Midbrain (tissue), 1 donor: ENCODE measurements around the gene ERBB4.
A peak's percentile ranks its signal among the peaks of the same experiment; 100 is the strongest.

Experiments
- DNase-seq: peaks from one replicate; lab custom pipeline; 2025; lab: John Stamatoyannopoulos, UW

The ERBB4 gene

GRCh38 chr2:211468877-211469663 is 1069.5 kb downstream of the ERBB4 start:
- DNase-seq = no peak

- DNase-seq = no peak
Measured at GRCh38 chr2:211468217-211468616, 1070.4 kb downstream of the ERBB4 start.

GRCh38 chr2:211463397-211463796 is 1075.2 kb downstream of the ERBB4 start:
- no peak for DNase-seq

DNA sequence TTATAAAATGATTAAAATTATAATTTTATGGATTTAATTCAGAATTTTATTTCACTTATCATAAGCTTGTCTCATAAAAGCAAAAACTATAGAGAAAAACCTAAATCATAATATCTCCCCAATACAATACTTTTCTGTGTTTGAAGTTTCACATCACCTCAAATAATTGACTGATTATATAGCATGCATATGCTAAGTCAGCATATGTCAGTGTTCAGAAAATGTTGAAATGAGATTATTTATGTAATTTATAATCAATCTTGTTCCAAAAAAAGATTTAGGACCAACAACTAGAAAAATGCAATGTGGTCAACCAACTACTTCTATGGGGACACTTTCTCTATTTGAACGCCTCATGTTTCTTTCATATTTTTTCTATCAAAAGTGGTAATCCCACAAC is 1079.6 kb downstream of the ERBB4 start:
- no peak for DNase-seq

DNA sequence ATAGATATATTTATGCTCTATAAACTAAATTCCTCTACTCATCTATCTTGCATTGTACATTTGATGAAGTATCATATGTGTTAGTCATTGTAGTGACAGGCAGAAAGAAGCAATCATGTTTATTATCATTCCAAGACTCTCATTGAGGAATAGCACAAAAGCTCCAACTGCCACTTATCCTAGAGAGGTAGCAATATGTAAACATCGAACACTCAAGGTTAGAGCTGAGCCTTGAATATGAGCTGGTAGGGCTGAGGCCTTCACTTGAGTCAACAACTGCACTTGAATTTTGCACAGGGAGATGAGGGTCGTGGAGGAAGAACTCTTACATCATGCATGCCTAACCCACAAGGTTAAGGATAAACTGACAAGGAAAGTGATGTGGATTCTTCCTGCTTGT is 1081.3 kb downstream of the ERBB4 start:
- DNase-seq = no peak

- DNase-seq = peak; percentile 78
Measured at GRCh38 chr2:211455216-211455841, 1083.3 kb downstream of the ERBB4 start.

DNA sequence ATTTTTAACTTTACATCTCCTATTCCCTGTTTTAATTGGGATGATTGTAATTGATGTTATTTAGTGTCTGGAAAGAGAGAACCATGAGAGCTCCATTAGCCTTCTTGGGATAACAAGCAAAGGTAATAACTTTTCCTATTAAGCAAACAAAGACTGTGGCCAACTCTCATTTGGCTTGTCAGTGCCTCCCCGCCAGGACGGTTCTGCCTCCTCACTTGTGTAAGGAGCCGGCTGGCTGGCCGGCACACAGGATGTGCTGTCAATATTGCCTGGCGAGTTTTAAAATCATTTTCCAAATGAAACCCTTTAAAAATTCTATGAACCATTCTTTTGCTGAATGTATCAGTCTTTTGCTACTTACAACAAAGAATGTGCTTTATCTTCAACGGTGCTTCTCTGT is 1083.9 kb downstream of the ERBB4 start:
- no peak for DNase-seq

DNA sequence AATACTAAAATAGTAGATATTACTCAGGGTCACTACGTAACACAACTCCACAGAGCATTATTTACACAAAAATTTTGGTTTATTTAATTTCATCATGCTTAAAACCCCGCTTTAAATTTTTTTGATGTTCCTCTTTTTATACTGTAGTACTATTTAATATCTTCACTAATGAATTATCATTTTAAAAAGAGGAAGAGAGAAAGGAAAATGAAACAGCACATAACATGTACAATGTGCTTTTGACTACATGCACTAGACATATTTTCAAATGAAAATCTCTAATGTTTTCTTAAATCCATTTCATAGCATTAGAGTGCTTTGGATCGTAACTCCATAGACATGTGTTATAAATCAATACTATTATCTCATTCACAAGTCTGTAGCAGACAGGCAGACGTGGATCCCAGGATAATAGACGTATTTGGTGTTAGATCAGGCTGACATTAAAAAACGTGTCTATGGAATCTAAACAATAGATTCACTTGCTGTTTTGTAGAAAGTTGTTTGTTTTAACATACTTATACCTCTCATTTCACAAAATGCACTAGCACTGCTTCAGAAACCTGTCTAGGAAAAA is 1085.2 kb downstream of the ERBB4 start:
- DNase-seq = no peak

DNA sequence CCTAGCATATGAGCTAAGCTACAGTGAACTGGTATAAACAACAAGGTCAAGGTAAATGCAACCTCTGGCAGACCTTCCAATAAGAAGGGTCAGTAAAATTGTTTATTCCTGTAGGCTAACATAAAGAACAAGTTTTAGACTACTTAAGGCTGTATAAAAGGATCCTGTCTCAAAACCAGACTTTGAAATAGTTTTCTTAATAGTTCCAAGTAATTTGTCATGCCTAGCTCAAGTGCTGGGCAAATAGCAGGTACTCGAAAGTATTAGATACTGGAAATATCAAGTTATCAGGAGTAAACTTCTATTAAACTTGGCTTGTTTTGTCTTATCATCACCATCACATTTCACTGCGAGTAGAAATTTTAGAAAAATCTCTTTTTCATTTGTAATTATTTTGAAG is 1087.0 kb downstream of the ERBB4 start:
- no peak for DNase-seq

GRCh38 chr2:211449819-211450218 is 1088.8 kb downstream of the ERBB4 start:
- no peak for DNase-seq

DNA sequence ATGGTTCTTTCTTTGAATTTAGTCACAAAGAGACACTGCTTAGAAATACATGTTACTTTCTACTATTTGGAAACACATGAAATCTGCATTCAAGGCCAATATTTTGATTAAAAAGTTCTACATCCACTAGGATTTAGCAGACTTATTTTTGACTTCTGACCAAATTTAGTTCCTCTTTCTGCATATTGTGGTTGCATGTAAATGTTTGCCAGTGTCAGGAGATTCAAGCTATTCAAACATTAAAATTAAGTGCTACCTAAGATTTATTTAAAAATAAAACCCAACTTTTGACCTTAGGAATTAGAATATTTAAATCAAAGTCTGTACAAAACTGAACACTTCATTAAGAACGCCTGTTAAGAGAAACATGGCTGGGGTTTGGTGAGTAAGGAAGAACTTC is 1091.1 kb downstream of the ERBB4 start:
- DNase-seq = no peak

- no peak for DNase-seq
Measured at GRCh38 chr2:211440107-211440506, 1098.5 kb downstream of the ERBB4 start.

DNA sequence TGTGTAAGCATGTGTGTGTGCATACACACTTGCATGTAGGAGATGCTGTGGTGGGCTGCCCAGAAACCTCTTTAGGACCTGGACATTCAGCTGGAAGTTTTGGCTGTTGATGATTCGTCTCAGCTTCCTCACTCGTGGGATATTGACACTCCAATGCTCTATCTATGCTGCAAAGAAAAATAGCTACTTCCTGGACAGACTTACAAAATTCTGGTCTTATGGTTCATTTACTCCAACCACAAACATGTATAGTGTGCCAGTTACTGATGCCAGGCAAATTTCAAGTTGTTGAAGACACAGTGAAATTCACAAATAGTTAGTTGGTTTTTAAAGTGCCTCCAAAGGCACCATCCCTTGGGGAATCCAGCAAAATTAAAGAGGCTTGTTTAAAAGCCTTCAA is 1099.6 kb downstream of the ERBB4 start:
- no peak for DNase-seq

DNA sequence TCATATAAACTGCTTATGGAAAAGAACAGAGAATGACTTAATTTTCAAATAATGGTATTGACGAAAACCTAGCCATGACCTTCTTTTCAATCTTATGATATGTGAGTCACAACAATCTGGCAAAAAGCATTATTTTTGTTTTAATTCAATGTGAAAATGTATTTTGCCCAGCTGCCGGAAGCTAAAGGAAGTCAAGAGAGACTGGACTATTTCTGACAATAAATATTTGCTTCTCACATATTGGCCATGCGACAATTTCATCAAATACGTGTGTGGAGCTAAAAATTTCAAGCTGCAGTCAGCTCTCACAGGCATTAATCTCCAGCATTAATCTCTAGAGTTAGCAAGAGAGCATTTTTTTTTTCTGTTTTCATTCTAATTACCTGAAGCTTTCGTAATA is 1101.2 kb downstream of the ERBB4 start:
- no peak for DNase-seq

- no peak for DNase-seq
Measured at GRCh38 chr2:211436182-211436581, 1102.4 kb downstream of the ERBB4 start.

- DNase-seq = no peak
Measured at GRCh38 chr2:211435331-211435730, 1103.3 kb downstream of the ERBB4 start.

- no peak for DNase-seq
Measured at GRCh38 chr2:211434773-211435172, 1103.8 kb downstream of the ERBB4 start.

GRCh38 chr2:211429256-211429920 is 1109.2 kb downstream of the ERBB4 start:
- DNase-seq = no peak

- no peak for DNase-seq
Measured at GRCh38 chr2:211426240-211426639, 1112.4 kb downstream of the ERBB4 start.

GRCh38 chr2:211423018-211423417 is 1115.6 kb downstream of the ERBB4 start:
- DNase-seq = no peak

GRCh38 chr2:211417544-211417943 is 1121.1 kb downstream of the ERBB4 start:
- DNase-seq = no peak

GRCh38 chr2:211416373-211416772 is 1122.2 kb downstream of the ERBB4 start:
- no peak for DNase-seq

- DNase-seq = no peak
Measured at GRCh38 chr2:211413746-211414145, 1124.9 kb downstream of the ERBB4 start.
